ENCODE results near the gene LENG8. TPM values are rescaled to one million over a fixed set of nuclear protein-coding genes. Genes with fewer than 3 reads are reported as not detected.

Gene LENG8
- total and polyA plus RNA-seq, 2 of the 13 experiments (the other 11 are each of a cell fraction or from before 2014, with no cell fraction given): 14.3 to 41.9 TPM

DNA sequence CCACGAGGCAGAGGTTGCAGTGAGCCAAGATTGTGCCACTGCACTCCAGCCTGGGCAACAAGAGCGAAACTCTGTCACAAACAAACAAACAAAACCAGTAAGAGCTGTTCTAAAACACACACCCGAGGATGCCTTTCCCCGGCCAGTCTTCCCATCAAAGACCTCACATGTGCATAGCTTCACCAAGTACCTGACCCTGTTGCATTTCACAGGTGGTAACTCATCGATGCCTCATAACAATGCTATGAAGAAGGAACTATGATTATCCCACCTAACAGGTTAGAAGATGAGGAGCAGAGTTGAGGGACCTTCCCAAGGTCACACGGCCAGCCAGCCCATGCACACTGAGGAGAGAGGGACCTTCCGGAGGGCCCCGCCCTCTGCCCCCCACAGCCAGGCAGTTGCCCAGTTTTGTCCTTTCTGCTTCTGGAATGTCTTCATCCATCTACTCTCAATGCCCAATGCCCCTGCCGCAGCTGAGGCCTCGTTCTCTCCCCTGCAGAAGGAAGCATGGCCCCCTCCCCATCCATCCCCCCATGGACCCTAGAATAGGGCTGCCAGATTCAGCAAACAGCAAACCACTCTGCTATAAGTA lies 16.8 kb upstream of the LENG8 start:
- Histone ChIP-seq H3K9me3 (ENCODE audit: low read length) (no peaks in the 10 kb centered on the region), H3K9ac (ENCODE audit: insufficient read depth, low read depth, low read length) (no peak overlapping the region), H3K27ac (ENCODE audit: extremely low read length, insufficient read depth, low read length) (no peak overlapping the region), H3K4me3 (replicated peaks in 1 of 3; ENCODE audit: insufficient read depth in 1 of 3, low read depth in 2 of 3, low read length in 3 of 3) (no peak overlapping the region), H3K4me2 (ENCODE audit: low read depth, low read length) (no peak overlapping the region), H3K4me1 (ENCODE audit: insufficient read depth, low read length) (no peaks in the 10 kb centered on the region), H3K36me3 (replicated peaks in 1 of 2; ENCODE audit: control insufficient read depth in 1 of 2, insufficient read depth in 2 of 2, low read length in 2 of 2) (no peaks in the 10 kb centered on the region), H4K20me1 (ENCODE audit: insufficient read depth, low read length) (no peaks in the 10 kb centered on the region), H2AFZ (ENCODE audit: low read length) (no peak overlapping the region), H3K27me3 (ENCODE audit: control insufficient read depth in 1 of 2, insufficient read depth in 2 of 2, low read length in 2 of 2) (no peaks in the 10 kb centered on the region; a peak in 1 of 5 replicates), H3K79me2 (ENCODE audit: insufficient read depth, low read length) (no peaks in the 10 kb centered on the region)
- TSS peak; percentile 24 for BruUV-seq (replicated peaks)
- CTCF ChIA-PET (ENCODE audit: low intra/inter-chr PET ratio, low total read pairs): no interaction called here
- POLR2A ChIA-PET: interaction anchor here (3.9 kb wide), 1 partner anchor 12 kb away, joined by 41 read pairs; no protein-coding TSS in a partner anchor
- DNase-seq (ENCODE audit: low spot score) (no peak), FAIRE-seq (no peak), ATAC-seq (no peak)
- WGBS (ENCODE audit: low lambda C conversion rate): 92% methylated on average over 8 of the region's 10 CpGs
- TF ChIP-seq POLR2AphosphoS5 (IDR thresholded peaks at IDR 0.05; ENCODE audit: low read depth, low read length) (peak; percentile 13; the same call in 1 of the 2 replicates), ZNF75D (CRISPR knock-in tag; IDR thresholded peaks at IDR 0.05; ENCODE audit: borderline replicate concordance) (no peak), PCBP2 (optimal IDR thresholded peaks at IDR 0.05; ENCODE audit: low read depth, low read length, poor library complexity, severe bottlenecking) (no peak), ZNF747 (CRISPR knock-in tag; IDR thresholded peaks at IDR 0.05; ENCODE audit: borderline replicate concordance) (no peak), ZNF652 (CRISPR knock-in tag; IDR thresholded peaks at IDR 0.05; ENCODE audit: borderline replicate concordance, low read depth) (no peak), ZNF101 (CRISPR knock-in tag; IDR thresholded peaks at IDR 0.05; ENCODE audit: borderline replicate concordance, low read depth) (no peak)
- TF ChIP-seq, protein P1, sequence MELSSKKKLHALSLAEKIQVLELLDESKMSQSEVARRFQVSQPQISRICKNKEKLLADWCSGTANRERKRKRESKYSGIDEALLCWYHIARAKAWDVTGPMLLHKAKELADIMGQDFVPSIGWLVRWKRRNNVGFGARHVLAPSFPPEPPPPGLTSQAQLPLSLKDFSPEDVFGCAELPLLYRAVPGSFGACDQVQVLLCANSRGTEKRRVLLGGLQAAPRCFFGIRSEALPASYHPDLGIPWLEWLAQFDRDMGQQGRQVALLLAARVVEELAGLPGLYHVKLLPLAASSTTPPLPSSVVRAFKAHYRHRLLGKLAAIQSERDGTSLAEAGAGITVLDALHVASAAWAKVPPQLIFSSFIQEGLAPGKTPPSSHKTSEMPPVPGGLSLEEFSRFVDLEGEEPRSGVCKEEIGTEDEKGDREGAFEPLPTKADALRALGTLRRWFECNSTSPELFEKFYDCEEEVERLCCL (CRISPR knock-in tag; IDR thresholded peaks at IDR 0.05; ENCODE audit: borderline replicate concordance): no peak
- intact Hi-C loops (cut with micrococcal nuclease; ENCODE audit: unreplicated experiment) (no loop called here), in situ Hi-C loops (cut with HindIII; ENCODE audit: extremely low pct_ligation_motif_present, low pct_unique_long_range_greater_than_20kb) (no loop called here)

Data from HepG2 (cell line).